Esophagus (tissue), 2 donors: ENCODE measurements around the gene CD300C. TPM values are rescaled to one million over a fixed set of nuclear protein-coding genes. Genes with fewer than 3 reads are reported as not detected.

ENCODE experiments used
- H3K27ac ChIP-seq, 2 donors: one replicate each; pipeline ENCODE4 v1.5.1; 2013; ENCODE audit warnings: low read depth in 2 of 2, mild to moderate bottlenecking in 2 of 2, inconsistent platforms in 1 of 2, low read length in 1 of 2, moderate library complexity in 1 of 2
- H3K27me3 ChIP-seq, 2 donors: one replicate each; pipeline ENCODE4 v1.6.1; 2013; ENCODE audit warnings: low read length in 2 of 2, control low read depth in 1 of 2, mild to moderate bottlenecking in 1 of 2; ENCODE audit not compliant: insufficient read depth in 2 of 2, control insufficient read depth in 1 of 2
- H3K36me3 ChIP-seq, 2 donors: one replicate each; pipeline ENCODE4 v1.6.1; 2013; ENCODE audit warnings: low read length in 1 of 2; ENCODE audit not compliant: control insufficient read depth in 2 of 2, insufficient read depth in 2 of 2
- H3K4me1 ChIP-seq, 2 donors: one replicate each; pipeline ENCODE4 v1.6.1; 2013; ENCODE audit warnings: low read length in 1 of 2; ENCODE audit not compliant: control insufficient read depth in 2 of 2, insufficient read depth in 2 of 2
- H3K4me3 ChIP-seq, 2 donors: one replicate each; pipeline ENCODE4 v1.5.1; 2013; ENCODE audit warnings: low read length in 2 of 2, mild to moderate bottlenecking in 2 of 2, low read depth in 1 of 2, moderate library complexity in 1 of 2
- H3K9me3 ChIP-seq, 2 donors: one replicate each; pipeline ENCODE4 v1.6.1; 2013; ENCODE audit warnings: mild to moderate bottlenecking in 2 of 2, low read depth in 1 of 2, low read length in 1 of 2, moderate library complexity in 1 of 2; ENCODE audit not compliant: control insufficient read depth in 2 of 2, insufficient read depth in 1 of 2
- WGBS, 2 donors: extraction: QIAGEN DNeasy Blood & Tissue Kit; methylation state at CpG; one replicate each; pipeline ENCODE4 v1.1.7; 2013; 5-methylcytosine and 5-hydroxymethylcytosine counted together
- polyA plus RNA-seq, 2 donors: library from polyadenylated mRNA; stranded (reverse); fragments of 200-250 nt; gene quantifications; one replicate each; pipeline ENCODE4 v1.2.3, GENCODE V29; 2013
- donor health status: healthy with polysubstance abuse.
- donor health status: Bipolar disorder and iron deficiency.

The CD300C gene
- polyA plus RNA-seq, 2 donors = 0.04 to 0.14 TPM

DNA sequence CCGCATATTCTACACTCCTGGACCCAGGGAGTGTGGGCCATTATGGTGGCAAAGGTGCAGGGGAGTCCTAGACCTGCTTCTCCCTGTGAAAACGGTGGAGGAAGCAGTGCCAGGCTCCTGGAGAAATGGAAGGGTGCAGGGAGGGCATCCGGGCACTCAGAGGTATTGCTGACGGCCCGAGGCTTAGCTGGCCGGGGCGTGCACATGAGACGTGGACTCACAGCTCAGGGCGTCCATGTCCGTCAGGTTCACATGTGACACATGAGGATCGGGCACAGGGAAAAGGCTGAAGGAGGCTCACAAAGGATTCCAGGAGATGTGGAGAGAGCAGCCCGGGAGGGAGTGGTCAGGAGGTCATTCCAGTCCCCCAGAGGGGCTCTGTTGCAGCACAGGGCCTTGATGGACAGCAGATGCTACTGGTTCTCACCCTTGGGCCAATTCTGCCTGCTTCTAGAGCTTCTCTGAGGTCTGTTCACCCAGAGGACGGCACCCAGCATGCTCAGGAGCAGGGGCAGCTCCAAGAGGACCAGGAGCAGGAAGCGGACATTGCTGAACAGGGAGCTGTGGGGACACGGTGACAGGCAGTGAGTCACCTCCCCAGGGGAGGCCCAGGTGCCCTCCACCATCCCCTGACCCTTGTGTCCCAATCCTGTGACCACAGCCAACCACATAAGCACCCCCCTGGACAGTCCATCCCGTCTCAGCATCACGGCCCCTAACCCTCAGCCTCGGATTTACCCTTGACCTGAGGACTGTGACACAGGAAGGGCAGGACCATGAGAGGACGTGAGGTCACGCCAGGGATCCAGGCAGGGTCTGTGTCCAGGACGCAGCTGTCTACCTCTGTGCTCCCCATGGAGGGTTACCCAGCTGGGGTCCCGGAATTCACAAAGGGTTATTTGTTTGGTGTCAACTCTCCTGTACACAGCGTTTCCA lies 4.5 kb downstream of the CD300C start:
- WGBS, 2 donors = 70 to 72% methylated on average over 23 of the region's 23 CpGs
- Histone ChIP-seq H3K27ac (no peak overlapping the region), H3K27me3 (no peaks in the 10 kb centered on the region), H3K36me3 (no peaks in the 10 kb centered on the region), H3K4me3 (no peak overlapping the region), H3K4me1 (peaks cover 0 to 3% of the 10 kb centered on the region in 2 donors), H3K9me3 (no peaks in the 10 kb centered on the region)

DNA sequence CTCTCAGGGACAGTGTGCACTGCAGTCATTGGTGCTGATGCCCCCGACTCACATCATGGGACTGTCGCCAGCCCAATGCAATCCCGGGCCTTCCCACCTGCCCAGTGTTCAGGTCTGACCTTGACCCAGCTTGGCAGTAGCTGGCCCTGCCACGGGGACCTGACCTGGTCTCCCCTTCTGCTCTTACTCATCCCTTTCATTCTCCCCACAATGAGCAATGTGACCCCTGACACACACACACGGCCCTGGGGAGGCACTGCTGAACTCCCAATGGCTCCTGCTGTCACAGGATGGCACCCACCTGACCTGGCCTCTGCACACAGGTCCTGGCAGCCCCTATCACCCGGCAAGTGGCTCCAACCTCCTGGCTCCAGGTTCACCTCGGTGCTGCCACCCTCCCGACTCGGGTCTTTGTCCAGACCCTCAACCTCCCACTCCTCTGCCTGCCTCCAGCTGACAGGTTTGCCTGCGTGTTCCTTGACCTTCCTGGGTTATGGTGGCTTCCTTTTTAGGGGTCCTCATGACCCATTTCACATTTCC lies 6.6 kb downstream of the CD300C start:
- H3K36me3 ChIP-seq = no peaks in the 10 kb centered on the region
- H3K27me3 ChIP-seq = no peaks in the 10 kb centered on the region
- H3K27ac ChIP-seq = no peak overlapping the region
- WGBS, 2 donors = 66 to 73% methylated on average over 10 of the region's 10 CpGs
- no peaks in the 10 kb centered on the region for H3K9me3 ChIP-seq
- H3K4me3 ChIP-seq = no peak overlapping the region
- no peaks in the 10 kb centered on the region for H3K4me1 ChIP-seq

DNA sequence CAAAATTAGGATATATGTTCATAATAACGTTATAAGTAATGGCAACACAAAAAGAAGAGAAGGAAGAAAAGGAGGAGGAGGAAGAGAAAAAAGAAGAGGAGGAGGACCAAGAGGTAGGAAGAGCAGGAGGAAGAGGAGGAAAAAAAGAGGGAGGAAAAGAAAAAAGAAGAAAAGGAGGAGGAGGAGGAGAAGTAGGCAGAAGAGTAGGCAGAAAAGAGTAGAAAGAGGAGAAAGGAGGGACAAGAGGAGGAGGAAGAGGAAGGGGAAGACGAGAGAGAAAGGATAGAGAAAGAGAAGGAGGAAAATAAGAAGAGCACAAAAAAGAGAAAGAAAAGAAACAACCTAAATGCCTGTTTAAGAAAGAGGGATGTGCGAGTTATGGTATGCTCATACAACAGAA lies 9.0 kb downstream of the CD300C start:
- no peaks in the 10 kb centered on the region for H3K9me3 ChIP-seq
- H3K36me3 ChIP-seq = no peaks in the 10 kb centered on the region
- 70 to 75% methylated on average over 3 of the region's 3 CpGs for WGBS, 2 donors
- no peak overlapping the region for H3K4me3 ChIP-seq
- no peaks in the 10 kb centered on the region for H3K4me1 ChIP-seq
- no peaks in the 10 kb centered on the region for H3K27me3 ChIP-seq
- H3K27ac ChIP-seq = no peak overlapping the region

DNA sequence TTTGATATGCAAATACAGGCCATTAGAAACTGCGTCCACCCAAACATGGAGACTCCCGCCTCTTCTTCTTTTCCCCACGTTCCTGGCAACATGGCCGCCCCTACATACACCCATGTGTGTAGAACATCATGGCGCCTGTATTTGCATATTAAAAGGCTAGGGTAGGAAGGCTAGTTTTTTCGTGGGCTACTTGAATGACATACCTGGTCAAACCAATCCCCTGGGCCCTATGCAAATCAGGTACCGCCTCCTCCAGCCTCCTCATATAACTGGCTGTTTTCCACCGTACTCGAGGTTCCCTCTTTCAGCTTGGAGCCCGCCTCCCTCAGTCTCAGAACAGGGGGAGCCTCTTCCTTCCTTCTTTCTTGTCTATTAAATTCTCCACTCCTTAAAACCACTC lies 13.8 kb downstream of the CD300C start:
- no peak overlapping the region for H3K4me3 ChIP-seq

DNA sequence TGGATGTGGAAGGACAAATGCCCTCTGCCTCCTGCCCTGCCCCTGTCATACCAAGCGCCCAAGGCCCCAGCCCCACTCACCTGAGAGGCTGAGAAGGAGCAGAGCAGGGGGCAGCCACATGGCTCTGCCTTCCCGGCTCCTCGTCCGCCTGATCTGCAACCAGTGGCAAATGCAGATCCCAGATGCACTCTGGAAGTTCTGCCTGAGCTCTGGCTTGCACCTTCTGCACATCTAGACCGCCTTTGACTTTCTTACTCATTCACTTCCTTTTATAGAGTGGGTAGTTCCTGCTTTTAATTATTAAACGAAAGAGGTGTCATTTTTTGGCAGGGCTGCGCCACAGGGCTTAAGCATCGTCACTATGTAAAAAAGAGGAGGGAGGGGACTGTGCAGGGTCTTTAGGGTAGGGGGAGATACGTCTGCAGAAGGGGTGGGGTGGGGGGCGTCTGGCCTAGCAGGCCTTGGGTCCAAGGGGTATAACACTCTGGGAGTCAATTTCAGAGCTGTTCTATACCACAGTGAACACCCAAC lies 14.6 kb downstream of the CD300C start, which contains the start of gene CD300LB:
CD300LB (minus strand) TSS at position 245 of the 531 bp plus-strand sequence; CDS start at position 120, 125 bp downstream.
- no peaks in the 10 kb centered on the region for H3K36me3 ChIP-seq
- no peaks in the 10 kb centered on the region for H3K4me1 ChIP-seq
- H3K27me3 ChIP-seq = no peaks in the 10 kb centered on the region
- H3K4me3 ChIP-seq = no peak within 1 kb of the TSS
- WGBS, 2 donors = 58 to 63% methylated on average over 10 of the region's 10 CpGs
- H3K9me3 ChIP-seq = no peaks in the 10 kb centered on the region
- H3K27ac ChIP-seq = no peak within 1 kb of the TSS

More for the DNA sequence above, 13.8 kb downstream of the CD300C start:
- no peaks in the 10 kb centered on the region for H3K36me3 ChIP-seq
- H3K9me3 ChIP-seq = no peaks in the 10 kb centered on the region
- no peaks in the 10 kb centered on the region for H3K4me1 ChIP-seq
- no peaks in the 10 kb centered on the region for H3K27me3 ChIP-seq
- no peak overlapping the region for H3K27ac ChIP-seq
- 60 to 61% methylated on average over 10 of the region's 10 CpGs for WGBS, 2 donors

DNA sequence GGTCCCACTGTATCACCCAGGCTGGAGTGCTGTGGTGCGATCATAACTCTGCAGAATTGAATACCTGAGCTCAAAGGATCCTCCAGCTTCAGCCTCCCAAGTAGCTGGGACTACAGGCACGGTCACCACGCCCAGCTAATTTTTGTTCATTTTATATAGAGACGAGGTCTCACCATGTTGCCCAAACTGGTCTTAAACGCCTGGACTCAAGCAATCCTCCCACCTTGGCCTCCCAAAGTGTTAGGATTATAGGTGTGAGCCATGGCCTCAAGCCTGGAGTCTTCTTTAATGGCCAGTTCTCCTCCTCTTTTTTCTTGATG lies 15.1 kb downstream of the CD300C start:
- 62 to 72% methylated on average over 5 of the region's 5 CpGs for WGBS, 2 donors
- H3K36me3 ChIP-seq = no peaks in the 10 kb centered on the region

DNA sequence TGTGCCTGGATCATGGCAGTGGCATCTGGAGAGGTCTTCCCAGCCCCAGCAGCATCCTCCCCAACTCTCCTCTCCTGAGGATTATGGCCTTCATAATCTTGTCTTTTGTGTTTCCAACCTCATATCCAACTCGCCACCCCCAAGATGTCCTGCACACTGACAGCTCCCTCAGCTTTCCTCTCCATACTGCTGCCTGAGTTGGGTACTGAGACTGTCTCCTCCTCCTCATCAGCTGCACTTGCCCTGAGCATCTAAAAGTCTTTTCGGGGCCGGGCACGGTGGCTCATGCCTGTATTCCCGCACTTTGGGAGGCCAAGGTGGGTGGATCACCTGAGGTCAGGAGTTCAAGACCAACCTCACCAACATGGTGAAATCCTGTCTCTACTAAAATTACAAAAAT lies 16.7 kb downstream of the CD300C start:
- no peaks in the 10 kb centered on the region for H3K4me1 ChIP-seq
- H3K36me3 ChIP-seq = no peaks in the 10 kb centered on the region
- no peak overlapping the region for H3K4me3 ChIP-seq
- H3K27me3 ChIP-seq = no peaks in the 10 kb centered on the region
- WGBS, 2 donors = 76 to 82% methylated on average over 5 of the region's 5 CpGs
- H3K27ac ChIP-seq = no peak overlapping the region
- H3K9me3 ChIP-seq = no peaks in the 10 kb centered on the region

More for the DNA sequence above, 15.1 kb downstream of the CD300C start:
- H3K4me1 ChIP-seq = no peaks in the 10 kb centered on the region
- H3K27ac ChIP-seq = no peak overlapping the region
- no peaks in the 10 kb centered on the region for H3K9me3 ChIP-seq
- H3K27me3 ChIP-seq = no peaks in the 10 kb centered on the region
- no peak overlapping the region for H3K4me3 ChIP-seq

DNA sequence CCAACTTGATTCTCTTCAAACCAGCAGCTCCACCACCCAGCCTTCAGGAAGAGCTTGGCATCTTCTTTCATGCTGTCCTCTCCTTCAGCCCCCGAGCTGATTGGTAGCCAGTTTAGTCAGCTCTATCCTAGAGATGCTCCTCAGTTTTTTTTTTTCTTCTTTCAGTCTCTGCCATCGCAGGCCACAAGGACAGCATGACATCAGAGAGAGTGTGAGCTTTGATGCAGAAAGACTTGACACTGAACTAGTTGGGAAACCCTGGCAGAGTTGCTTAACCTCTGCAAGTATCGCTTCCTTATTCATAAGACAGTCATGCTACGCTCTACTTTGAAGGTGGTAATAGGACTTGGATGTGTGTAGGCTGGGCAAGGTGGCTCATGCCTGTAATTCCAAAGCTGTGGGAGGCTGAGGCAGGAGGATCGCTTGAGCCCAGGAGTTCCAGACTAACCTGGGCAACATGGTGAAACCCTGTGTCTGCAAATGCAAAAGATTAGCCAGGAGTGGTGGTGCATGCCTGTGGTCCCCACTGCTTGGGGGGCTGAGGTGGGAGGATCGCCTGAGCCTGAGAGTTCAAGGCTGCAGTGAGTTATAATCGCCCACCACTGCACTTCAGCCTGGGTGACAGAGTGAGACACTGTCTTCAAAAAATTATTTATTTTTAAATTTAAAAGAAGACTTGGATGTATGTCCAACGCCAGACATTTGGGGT lies 17.3 kb downstream of the CD300C start:
- Histone ChIP-seq H3K4me1 (no peaks in the 10 kb centered on the region), H3K4me3 (no peak overlapping the region), H3K27ac (no peak overlapping the region), H3K27me3 (no peaks in the 10 kb centered on the region), H3K9me3 (no peaks in the 10 kb centered on the region), H3K36me3 (no peaks in the 10 kb centered on the region)
- WGBS, 2 donors = 80 to 82% methylated on average over 8 of the region's 8 CpGs

DNA sequence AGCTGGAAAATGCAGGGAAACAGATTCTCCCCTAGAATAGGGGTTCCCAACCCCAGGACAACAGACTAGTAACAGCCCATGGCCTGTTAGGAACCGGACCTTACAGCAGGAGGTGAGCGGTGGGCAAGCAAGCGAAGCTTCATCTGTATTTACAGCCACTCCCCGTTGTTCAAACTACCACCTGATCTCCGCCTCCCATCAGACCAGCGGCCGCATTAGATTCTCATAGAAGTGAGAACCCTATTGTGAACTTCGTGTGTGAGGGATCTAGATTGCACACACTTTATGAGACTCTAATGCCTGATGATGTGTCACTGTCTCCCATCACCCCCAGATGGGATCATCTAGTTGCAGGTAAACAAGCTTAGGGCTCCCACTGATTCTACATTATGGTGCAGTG lies 18.2 kb downstream of the CD300C start:
- Histone ChIP-seq H3K27ac (no peak overlapping the region), H3K36me3 (no peaks in the 10 kb centered on the region), H3K4me3 (no peak overlapping the region), H3K9me3 (peaks cover 5 to 8% of the 10 kb centered on the region in 2 donors), H3K27me3 (no peaks in the 10 kb centered on the region), H3K4me1 (no peaks in the 10 kb centered on the region)
- 85 to 86% methylated on average over 8 of the region's 8 CpGs for WGBS, 2 donors
